SH-SY5Y (cell line): ENCODE measurements around the gene CNGB1.

Source experiments
- GATA2 ChIP-seq: IDR thresholded peaks from 2 replicates; pipeline ENCODE4 v1.6.1; 2011; ENCODE audit warnings: mild to moderate bottlenecking, low read depth, low read length
- GATA3 ChIP-seq: IDR thresholded peaks from 2 replicates; pipeline ENCODE4 v1.6.1; 2011; ENCODE audit warnings: low read depth, mild to moderate bottlenecking, low read length, moderate library complexity

The CNGB1 gene

GRCh38 chr16:57940382-57940966 lies 30.5 kb downstream of the CNGB1 start:
- TF ChIP-seq GATA2 = no peak
- TF ChIP-seq GATA3 = no peak

GRCh38 chr16:57939872-57940224 lies 31.1 kb downstream of the CNGB1 start:
- TF ChIP-seq GATA2 = no peak
- no peak for TF ChIP-seq GATA3

DNA sequence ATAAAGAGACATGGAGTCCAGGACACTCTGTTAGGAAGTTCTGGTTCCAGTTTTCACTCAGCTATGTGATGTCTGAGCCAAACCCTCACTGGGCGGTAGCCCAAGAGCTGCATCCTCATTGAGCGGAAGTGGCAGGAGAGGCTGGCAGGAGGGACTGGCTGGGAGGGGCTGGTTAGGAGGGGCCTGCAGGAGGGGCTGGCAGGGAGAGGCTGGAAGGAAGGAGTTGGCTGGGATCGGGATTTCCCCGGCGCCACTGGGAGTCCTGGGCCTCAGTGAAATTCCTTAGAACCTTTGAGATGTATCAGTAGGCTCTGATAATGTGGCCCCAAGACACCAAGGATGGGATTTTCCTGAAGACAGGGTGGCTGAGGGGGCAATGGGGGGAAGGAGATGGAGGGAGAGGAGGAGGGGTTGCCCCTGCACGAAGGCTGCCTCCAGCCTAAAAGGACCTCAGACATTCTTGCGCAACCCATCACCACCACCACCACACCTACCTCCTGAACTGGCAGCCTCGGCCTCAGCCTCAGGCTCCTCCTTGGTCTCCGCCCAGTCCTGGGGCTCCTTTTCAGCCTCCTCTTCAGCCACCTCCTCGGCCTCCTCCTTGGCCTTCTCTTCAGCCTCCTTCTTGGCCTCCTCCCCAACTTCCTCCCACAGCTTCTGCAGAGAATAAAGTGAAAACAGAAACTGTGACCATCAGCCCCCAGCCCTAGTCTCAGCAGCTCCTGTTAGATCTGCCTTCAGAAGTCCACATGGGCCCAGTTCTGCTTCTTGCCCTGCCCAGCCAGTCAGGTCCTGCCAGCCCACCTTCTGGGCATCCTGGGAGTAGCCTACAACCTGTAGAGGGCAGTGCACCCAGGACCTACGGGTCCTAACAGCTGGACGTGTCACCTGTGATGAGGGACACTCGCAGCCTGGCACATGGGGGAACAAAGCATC lies 31.7 kb downstream of the CNGB1 start:
- TF ChIP-seq GATA2 = no peak
- TF ChIP-seq GATA3 = no peak

GRCh38 chr16:57938484-57938883 lies 32.4 kb downstream of the CNGB1 start:
- TF ChIP-seq GATA2 = no peak
- no peak for TF ChIP-seq GATA3

- TF ChIP-seq GATA2 = no peak
- no peak for TF ChIP-seq GATA3
Observed at GRCh38 chr16:57937861-57938260, 33.1 kb downstream of the CNGB1 start.

DNA sequence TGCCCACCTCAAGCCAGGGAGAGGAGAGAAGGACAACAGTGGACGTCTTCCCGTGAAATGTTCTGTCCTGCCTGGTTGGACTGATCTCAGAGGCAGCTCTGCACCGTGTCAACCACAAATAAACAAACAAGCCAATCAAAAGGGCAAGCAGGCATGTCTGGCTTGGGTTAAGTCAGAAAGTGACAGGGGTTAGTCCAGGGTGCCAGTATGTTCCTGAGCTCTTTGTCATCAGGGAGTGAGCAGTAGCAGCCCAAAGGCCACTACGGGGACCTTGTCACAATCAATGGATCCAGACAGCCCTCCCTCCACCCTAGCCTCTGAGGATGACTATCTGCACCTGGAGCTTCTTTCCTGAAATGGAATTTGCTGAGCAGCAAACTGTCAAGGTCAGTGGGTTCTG lies 35.0 kb downstream of the CNGB1 start:
- TF ChIP-seq GATA3 (no peak), GATA2 (no peak)

DNA sequence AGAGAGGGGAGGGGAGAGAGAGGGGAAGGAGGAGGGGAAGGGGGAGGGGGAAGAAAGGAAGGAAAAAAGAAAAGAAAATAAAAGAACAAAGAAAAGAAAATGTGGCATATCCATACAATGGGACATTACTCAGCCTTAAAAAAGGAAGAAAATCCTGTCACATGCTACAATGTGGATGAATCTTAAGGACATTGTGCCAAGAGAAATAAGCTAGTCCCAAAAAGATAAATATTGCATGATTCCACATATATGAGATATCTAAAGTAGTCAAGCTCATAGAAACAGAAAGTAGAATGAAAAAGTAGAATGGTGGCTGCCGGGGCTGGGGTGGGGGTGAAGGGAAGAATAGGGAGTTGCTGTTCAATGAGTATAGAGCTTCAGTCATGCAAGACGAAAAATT lies 40.4 kb downstream of the CNGB1 start:
- TF ChIP-seq GATA2 (no peak), GATA3 (no peak)

- no peak for TF ChIP-seq GATA2
- TF ChIP-seq GATA3 = no peak
Observed at GRCh38 chr16:57929250-57929649, 41.7 kb downstream of the CNGB1 start.

- TF ChIP-seq GATA2 (no peak), GATA3 (no peak)
Observed at GRCh38 chr16:57926041-57926440, 44.9 kb downstream of the CNGB1 start.

DNA sequence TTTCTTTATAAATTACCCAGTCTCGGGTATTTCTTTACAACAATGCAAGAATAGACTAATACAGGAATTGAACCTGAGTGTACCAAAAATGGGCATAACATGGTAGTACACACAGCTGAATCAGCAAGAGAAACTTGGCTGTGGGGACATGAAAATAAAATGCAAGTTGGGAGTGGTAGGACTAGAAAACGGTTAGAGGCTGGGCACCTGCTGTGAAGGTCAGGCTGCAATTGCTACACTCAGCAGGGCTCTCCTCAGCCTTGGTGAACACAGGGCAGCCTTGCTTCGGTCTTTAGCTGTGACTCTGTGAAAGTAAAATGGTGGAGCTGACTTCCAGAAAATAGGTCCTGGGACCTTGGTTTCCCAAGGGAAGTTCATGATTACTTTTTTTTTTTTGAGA lies 45.6 kb downstream of the CNGB1 start:
- TF ChIP-seq GATA2 = no peak
- no peak for TF ChIP-seq GATA3

DNA sequence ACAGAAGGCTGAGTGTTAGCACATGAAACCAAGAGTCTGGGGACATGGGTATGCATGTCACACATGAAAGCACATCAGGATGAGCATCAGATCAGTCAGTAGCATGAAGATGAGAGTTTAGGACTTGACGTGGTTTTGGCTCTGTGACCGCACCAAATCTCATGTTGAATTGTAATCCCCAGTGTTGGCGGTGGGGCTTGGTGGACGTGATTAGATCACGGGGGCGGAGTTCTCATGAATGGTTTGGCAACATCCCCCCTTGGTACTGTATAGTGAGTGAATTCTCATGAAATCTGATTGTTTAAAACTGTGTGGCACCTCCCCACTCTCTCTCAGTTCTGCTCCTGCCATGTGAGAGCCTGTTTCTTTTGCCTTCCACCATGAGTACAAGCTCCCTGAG lies 46.4 kb downstream of the CNGB1 start:
- TF ChIP-seq GATA2 = no peak

- no peak for TF ChIP-seq GATA3
- no peak for TF ChIP-seq GATA2
Observed at GRCh38 chr16:57923841-57924240, 47.1 kb downstream of the CNGB1 start.

GRCh38 chr16:57923418-57923817 lies 47.5 kb downstream of the CNGB1 start:
- TF ChIP-seq GATA3 = no peak

DNA sequence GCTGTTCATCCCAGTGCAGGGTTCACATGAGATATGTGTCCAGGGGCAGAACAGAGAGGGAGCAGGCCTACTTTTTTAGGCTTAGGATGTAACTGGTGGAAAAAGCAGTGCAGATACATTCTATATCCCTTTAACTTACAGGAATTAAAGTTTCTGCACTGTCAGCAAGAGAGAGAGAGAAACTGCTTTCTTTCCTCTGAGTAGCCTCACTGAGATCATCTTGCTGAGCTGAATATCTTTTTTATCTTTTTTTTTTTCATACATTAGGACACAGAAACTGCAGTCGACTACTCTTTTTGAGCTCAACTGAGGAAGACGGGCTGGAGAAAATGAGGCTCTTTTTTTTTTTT lies 50.1 kb downstream of the CNGB1 start:
- TF ChIP-seq GATA3 (no peak), GATA2 (no peak)

GRCh38 chr16:57920215-57920879 lies 50.6 kb downstream of the CNGB1 start:
- TF ChIP-seq GATA2 (no peak), GATA3 (no peak)
